ENCODE data around the gene SORCS2. TPM values are rescaled to one million over a fixed set of nuclear protein-coding genes. Genes with fewer than 3 reads are reported as not detected.

Gene SORCS2
- total and polyA plus RNA-seq, 12 donors: 0.67 to 15.5 (median 1.3) TPM

DNA sequence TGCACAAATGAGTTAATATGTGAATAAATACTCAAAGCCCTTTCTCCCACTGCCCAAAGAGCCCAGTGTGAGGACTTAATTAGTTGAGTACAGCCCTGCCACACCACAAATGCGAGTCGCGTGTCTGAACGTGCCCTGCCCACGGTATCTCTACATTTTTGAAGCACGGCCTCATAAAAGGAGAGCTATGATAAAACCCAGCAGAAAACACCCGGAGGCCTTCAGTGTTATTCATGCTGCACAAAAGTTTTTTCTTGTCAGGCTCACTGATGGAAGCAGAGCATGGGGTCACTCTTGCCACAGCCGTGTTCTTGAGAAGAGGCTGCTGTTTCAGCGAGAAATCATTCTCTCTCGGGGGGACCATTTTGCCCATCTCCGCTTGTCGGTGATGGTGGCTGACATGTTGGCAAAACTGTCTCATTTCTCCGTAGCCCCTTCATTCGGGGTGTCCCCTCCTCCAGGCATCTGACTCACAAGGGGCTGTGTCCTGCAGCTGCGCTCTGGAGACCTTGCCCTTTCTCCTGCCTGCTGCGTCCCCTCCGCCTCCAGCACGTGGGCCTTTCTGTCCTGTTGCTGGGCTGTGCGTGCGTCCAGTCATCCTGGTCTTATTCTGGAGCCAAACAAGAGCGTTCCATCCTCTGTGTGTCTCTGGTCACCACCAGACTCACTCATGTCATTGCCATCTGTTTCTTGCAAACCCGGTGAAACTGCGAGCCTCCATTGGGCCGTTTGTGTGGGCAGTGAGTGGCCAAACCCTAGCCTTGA is 88.8 kb downstream of the SORCS2 start:
- H3K9me3 ChIP-seq (replicated peaks in 1 of 3): no peaks in the 10 kb centered on the region
- TF ChIP-seq, protein P1, sequence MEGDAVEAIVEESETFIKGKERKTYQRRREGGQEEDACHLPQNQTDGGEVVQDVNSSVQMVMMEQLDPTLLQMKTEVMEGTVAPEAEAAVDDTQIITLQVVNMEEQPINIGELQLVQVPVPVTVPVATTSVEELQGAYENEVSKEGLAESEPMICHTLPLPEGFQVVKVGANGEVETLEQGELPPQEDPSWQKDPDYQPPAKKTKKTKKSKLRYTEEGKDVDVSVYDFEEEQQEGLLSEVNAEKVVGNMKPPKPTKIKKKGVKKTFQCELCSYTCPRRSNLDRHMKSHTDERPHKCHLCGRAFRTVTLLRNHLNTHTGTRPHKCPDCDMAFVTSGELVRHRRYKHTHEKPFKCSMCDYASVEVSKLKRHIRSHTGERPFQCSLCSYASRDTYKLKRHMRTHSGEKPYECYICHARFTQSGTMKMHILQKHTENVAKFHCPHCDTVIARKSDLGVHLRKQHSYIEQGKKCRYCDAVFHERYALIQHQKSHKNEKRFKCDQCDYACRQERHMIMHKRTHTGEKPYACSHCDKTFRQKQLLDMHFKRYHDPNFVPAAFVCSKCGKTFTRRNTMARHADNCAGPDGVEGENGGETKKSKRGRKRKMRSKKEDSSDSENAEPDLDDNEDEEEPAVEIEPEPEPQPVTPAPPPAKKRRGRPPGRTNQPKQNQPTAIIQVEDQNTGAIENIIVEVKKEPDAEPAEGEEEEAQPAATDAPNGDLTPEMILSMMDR (IDR thresholded peaks at IDR 0.05): no peak
- TF ChIP-seq POLR2A (IDR thresholded peaks at IDR 0.05): no peak
- H3K36me3 ChIP-seq (replicated peaks in 1 of 2): no peaks in the 10 kb centered on the region
- H3K27me3 ChIP-seq: no peaks in the 10 kb centered on the region
- DNase-seq: no peak
- WGBS, 4 donors: 63 to 67% (median 66%) methylated on average over 24 of the region's 24 CpGs
- no peak overlapping the region for H3K27ac ChIP-seq
- H3K4me1 ChIP-seq (replicated peaks in 1 of 2): no peaks in the 10 kb centered on the region
- no peak overlapping the region for H3K4me3 ChIP-seq
- intact Hi-C loops (cut with DNase I): no loop called here

DNA sequence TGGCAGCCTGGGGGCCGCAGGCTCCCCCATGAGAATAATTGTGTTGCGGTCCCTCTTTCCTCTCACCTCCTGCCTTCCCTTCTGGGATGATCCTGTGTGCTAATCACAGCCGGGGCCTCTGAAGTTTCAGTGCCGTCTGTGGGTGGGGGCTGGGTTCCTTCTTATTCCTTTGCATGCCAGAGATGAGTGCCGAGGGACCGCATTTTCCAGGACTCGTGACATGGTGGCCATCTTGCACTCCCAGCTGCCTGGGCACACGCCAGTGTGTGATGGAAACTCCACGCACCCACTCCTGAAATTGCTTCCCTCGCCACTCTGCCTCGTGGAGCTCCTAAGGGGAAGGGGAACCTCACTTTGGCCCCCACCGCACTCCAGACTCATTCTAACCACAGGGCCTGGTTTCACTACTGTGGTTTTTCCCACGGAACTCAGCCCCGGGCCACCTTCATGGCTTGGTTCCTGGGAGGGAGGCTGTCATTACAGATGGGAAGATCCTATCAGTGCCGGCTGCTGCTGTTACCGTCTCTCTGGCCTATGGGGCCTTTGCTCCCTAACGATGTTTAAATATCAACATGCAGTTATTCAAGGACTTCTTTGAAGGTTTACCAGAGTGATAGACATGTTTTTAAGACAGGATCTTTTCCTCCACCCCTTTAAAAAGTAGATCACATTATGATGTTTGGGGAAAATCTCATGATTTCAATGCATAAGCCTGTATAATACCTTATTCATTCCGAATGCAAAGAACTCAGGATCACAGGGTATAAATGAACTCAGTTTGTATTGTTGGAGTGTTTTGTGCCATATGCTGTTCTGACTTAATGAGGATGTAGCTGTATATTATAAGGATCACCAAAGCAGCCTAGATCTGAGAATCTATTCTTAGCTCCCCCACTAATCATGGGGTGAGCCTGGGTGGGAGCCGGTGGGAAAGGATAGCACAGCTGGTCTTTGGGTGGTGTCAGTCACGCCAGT is 89.6 kb downstream of the SORCS2 start:
- no peak overlapping the region for H3K27ac ChIP-seq

DNA sequence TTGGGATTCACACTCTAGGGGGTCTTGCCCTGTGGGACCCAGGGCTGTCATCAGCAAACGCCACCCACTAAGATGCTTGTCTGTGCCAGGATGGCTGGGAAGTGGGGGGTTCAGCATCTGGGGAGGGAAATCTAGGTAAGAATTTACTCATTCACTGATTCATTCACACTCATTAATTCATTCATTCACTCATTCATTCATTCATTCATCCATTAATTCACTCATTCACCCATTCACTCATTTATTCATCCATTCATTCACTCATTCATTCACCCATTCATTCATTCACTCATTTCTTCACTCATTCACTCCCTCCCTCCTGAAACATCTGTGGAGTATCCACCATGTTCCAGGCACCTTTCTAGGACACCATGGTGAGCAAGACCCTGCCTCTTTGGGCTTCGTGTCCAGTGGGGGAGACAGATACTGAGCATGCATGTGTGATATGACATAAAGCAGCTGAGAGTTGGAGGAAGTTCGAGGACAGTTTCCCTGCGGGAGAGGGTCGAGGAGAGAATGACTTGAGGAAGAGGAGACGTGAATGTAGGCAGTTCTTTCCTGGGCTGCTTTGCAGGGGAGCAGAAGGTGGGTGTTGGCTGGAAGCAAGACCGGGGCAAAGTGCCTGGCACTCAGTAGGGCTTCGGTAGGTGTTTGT is 90.6 kb downstream of the SORCS2 start:
- Histone ChIP-seq H3K4me3 (no peak overlapping the region), H3K36me3 (replicated peaks in 1 of 2) (no peaks in the 10 kb centered on the region), H3K9me3 (replicated peaks in 1 of 3) (no peaks in the 10 kb centered on the region), H3K4me1 (replicated peaks in 1 of 2) (no peaks in the 10 kb centered on the region), H3K27me3 (no peaks in the 10 kb centered on the region), H3K27ac (no peak overlapping the region)
- intact Hi-C loops (cut with DNase I): no loop called here
- 80 to 87% (median 82%) methylated on average over 8 of the region's 8 CpGs for WGBS, 4 donors
- DNase-seq: no peak
- TF ChIP-seq, protein P1 (IDR thresholded peaks at IDR 0.05): no peak
- TF ChIP-seq POLR2A (IDR thresholded peaks at IDR 0.05): no peak

More for the DNA sequence above, 89.6 kb downstream of the SORCS2 start:
- intact Hi-C loops (cut with DNase I): no loop called here
- Histone ChIP-seq H3K4me1 (replicated peaks in 1 of 2) (no peaks in the 10 kb centered on the region), H3K36me3 (replicated peaks in 1 of 2) (no peaks in the 10 kb centered on the region), H3K4me3 (no peak overlapping the region), H3K27me3 (no peaks in the 10 kb centered on the region), H3K9me3 (replicated peaks in 1 of 3) (no peaks in the 10 kb centered on the region)
- DNase-seq: no peak
- 66 to 74% (median 72%) methylated on average over 18 to 20 of the region's 20 CpGs for WGBS, 4 donors
- TF ChIP-seq POLR2A (IDR thresholded peaks at IDR 0.05): no peak
- TF ChIP-seq, protein P1 (IDR thresholded peaks at IDR 0.05): no peak
